ENCODE measurements around the gene ZNF384. TPM values are rescaled to one million over a fixed set of nuclear protein-coding genes. Genes with fewer than 3 reads are reported as not detected.

The ZNF384 gene
- total and polyA plus RNA-seq, 2 experiments from 2014 or later, result 20.5 to 35.9 TPM

DNA sequence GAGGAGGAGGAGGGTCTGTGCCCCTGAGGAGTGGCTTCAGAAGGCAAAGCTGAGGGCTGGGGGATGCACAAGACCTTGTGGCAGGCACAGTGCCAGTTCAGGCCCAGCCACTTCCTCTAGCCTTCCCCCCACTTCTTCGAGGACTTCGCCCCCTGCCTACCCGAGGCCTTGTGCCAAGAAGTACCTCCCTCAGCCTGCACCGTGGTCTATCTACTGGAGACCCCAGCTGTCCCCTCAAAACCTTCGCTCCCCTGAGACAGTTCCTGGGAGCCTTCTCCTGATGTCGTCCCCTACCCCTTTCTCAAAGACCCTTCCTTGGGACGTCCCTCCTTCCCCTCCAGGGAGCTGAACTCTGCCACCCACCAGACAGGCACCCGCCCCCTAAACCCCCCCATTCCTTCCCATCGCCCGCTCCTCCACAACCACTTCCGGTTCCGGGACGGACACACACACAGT lies 604 bp downstream of the ZNF384 start:
- peaks cover 15% of the 10 kb centered on the region for H3K27me3 Mint-ChIP-seq (ENCODE audit: insufficient read depth, low read depth, poor library complexity)
- H2AFZ ChIP-seq, result peak overlapping the region; percentile 56; the same call in 1 of the 2 replicates
- TF ChIP-seq JUNB (IDR thresholded peaks at IDR 0.05; ENCODE audit: unreplicated experiment) (no peak), ETS1 (IDR thresholded peaks at IDR 0.05) (peak; percentile 82)
- TF ChIP-seq, protein P1, sequence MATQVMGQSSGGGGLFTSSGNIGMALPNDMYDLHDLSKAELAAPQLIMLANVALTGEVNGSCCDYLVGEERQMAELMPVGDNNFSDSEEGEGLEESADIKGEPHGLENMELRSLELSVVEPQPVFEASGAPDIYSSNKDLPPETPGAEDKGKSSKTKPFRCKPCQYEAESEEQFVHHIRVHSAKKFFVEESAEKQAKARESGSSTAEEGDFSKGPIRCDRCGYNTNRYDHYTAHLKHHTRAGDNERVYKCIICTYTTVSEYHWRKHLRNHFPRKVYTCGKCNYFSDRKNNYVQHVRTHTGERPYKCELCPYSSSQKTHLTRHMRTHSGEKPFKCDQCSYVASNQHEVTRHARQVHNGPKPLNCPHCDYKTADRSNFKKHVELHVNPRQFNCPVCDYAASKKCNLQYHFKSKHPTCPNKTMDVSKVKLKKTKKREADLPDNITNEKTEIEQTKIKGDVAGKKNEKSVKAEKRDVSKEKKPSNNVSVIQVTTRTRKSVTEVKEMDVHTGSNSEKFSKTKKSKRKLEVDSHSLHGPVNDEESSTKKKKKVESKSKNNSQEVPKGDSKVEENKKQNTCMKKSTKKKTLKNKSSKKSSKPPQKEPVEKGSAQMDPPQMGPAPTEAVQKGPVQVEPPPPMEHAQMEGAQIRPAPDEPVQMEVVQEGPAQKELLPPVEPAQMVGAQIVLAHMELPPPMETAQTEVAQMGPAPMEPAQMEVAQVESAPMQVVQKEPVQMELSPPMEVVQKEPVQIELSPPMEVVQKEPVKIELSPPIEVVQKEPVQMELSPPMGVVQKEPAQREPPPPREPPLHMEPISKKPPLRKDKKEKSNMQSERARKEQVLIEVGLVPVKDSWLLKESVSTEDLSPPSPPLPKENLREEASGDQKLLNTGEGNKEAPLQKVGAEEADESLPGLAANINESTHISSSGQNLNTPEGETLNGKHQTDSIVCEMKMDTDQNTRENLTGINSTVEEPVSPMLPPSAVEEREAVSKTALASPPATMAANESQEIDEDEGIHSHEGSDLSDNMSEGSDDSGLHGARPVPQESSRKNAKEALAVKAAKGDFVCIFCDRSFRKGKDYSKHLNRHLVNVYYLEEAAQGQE (IDR thresholded peaks at IDR 0.05; ENCODE audit: unreplicated experiment), result no peak
- peak overlapping the region; percentile 97 for H3K4me2 ChIP-seq
- H3K9me2 ChIP-seq (ENCODE audit: insufficient read depth), result no peaks in the 10 kb centered on the region
- H3K36me3 Mint-ChIP-seq (ENCODE audit: low read depth), result no peaks in the 10 kb centered on the region; the same call in 1 of the 3 replicates
- no peak for DNase-seq (ENCODE audit: low spot score)
- peak overlapping the region; percentile 94 for H3K27ac ChIP-seq (ENCODE audit: low read depth)
- peak overlapping the region; percentile 58 for H3K4me3 ChIP-seq
- peak overlapping the region; percentile 87 for H3K4me3 Mint-ChIP-seq
- no peaks in the 10 kb centered on the region for H3K27me3 ChIP-seq (ENCODE audit: insufficient read depth)
- peaks cover 35% of the 10 kb centered on the region for H3K4me1 Mint-ChIP-seq
- H3K4me1 ChIP-seq (ENCODE audit: insufficient read depth), result peaks cover 18% of the 10 kb centered on the region
- peak; percentile 20 for ATAC-seq
- H3K36me3 ChIP-seq (ENCODE audit: insufficient read depth), result no peaks in the 10 kb centered on the region; the same call in 1 of the 2 replicates
- peaks cover 52% of the 10 kb centered on the region for H3K79me2 ChIP-seq (replicated peaks; ENCODE audit: insufficient read depth)
- H4K20me1 ChIP-seq (replicated peaks; ENCODE audit: insufficient read depth), result peaks cover 16% of the 10 kb centered on the region
- peak overlapping the region; percentile 93 for H3K27ac Mint-ChIP-seq
- H3F3A ChIP-seq (replicated peaks; ENCODE audit: low read depth), result peaks cover 12% of the 10 kb centered on the region
- no peaks in the 10 kb centered on the region for H3K9me3 Mint-ChIP-seq

GRCh38 chr12:6685814-6686213 lies 3.4 kb downstream of the ZNF384 start:
- TF ChIP-seq EZH2 (IDR thresholded peaks at IDR 0.05; ENCODE audit: low read depth, unreplicated experiment) (no peak), ETS1 (IDR thresholded peaks at IDR 0.05) (no peak)
- no peaks in the 10 kb centered on the region for H3K9me2 ChIP-seq (ENCODE audit: insufficient read depth)
- peaks cover 9% of the 10 kb centered on the region for H3F3A ChIP-seq (replicated peaks; ENCODE audit: low read depth)
- H3K9me3 Mint-ChIP-seq, result no peaks in the 10 kb centered on the region
- DNase-seq (ENCODE audit: low spot score), result no peak
- H3K79me2 ChIP-seq (replicated peaks; ENCODE audit: insufficient read depth), result peaks cover 79% of the 10 kb centered on the region
- peaks cover 11% of the 10 kb centered on the region; the same call in 1 of the 3 replicates for H3K36me3 Mint-ChIP-seq (ENCODE audit: low read depth)
- H2AFZ ChIP-seq, result no peak overlapping the region
- H3K4me3 Mint-ChIP-seq, result no peak overlapping the region
- peaks cover 18% of the 10 kb centered on the region for H3K4me1 ChIP-seq (ENCODE audit: insufficient read depth)
- no peak overlapping the region for H3K4me3 ChIP-seq
- H4K20me1 ChIP-seq (replicated peaks; ENCODE audit: insufficient read depth), result peaks cover 35% of the 10 kb centered on the region
- no peak overlapping the region; the same call in 1 of the 2 replicates for H3K27ac ChIP-seq (ENCODE audit: low read depth)
- ATAC-seq, result no peak
- H3K4me1 Mint-ChIP-seq, result peaks cover 23% of the 10 kb centered on the region
- H3K27me3 Mint-ChIP-seq (ENCODE audit: insufficient read depth, low read depth, poor library complexity), result peaks cover 16% of the 10 kb centered on the region
- no peak overlapping the region for H3K27ac Mint-ChIP-seq
- H3K36me3 ChIP-seq (ENCODE audit: insufficient read depth), result no peaks in the 10 kb centered on the region; the same call in 1 of the 2 replicates
- H3K27me3 ChIP-seq (ENCODE audit: insufficient read depth), result no peaks in the 10 kb centered on the region
- H3K4me2 ChIP-seq, result no peak overlapping the region

All from GM23338 (cell line).